Sigmoid colon (tissue), 7 donors: ENCODE measurements around the gene ARHGAP10. TPM values are rescaled to one million over a fixed set of nuclear protein-coding genes. Genes with fewer than 3 reads are reported as not detected.

Source experiments
- DNase-seq: peaks from one replicate; pipeline ENCODE4 v3.0.0-alpha.2; 2019
- H3K27ac ChIP-seq, 4 donors: fragments of 200-600 bp; sonication (generic); one replicate each; pipeline ENCODE4 v1.5.1; 2016 to 2019; ENCODE audit warnings: mild to moderate bottlenecking in 1 of 4
- H3K27me3 ChIP-seq, 3 donors: fragments of 200-600 bp; sonication (generic); one replicate each; pipeline ENCODE4 v1.5.1; 2019; ENCODE audit warnings: mild to moderate bottlenecking in 1 of 3
- H3K36me3 ChIP-seq, 4 donors: fragments of 200-600 bp; sonication (generic); one replicate each; pipeline ENCODE4 v1.5.1; 2016 to 2019
- H3K4me1 ChIP-seq, 4 donors: fragments of 200-600 bp; sonication (generic); one replicate each; pipeline ENCODE4 v1.5.1; 2017 to 2019
- H3K4me3 ChIP-seq, 4 donors: fragments of 200-600 bp; sonication (generic); one replicate each; pipeline ENCODE4 v1.5.1; 2017 to 2019; ENCODE audit warnings: mild to moderate bottlenecking in 2 of 4, moderate library complexity in 1 of 4
- H3K9me3 ChIP-seq, 4 donors: fragments of 200-600 bp in 3 of 4; sonication (generic) in 3 of 4; one replicate each; pipeline versions ENCODE4 v1.5.1 to v1.6.1; 2013 to 2019
- EP300 ChIP-seq, 4 donors: sonication (generic); formaldehyde crosslinking; IDR thresholded peaks; one replicate each; pipeline ENCODE4 v1.6.1; 2017; ENCODE audit warnings: antibody characterized with exemption in 4 of 4
- POLR2A ChIP-seq, 2 donors: fragments of 450-650 bp; IDR thresholded peaks; one replicate each; pipeline ENCODE4 v1.6.1; 2016; ENCODE audit warnings: antibody characterized with exemption in 2 of 2, mild to moderate bottlenecking in 2 of 2, moderate library complexity in 2 of 2
- POLR2AphosphoS5 ChIP-seq, 4 donors: sonication (generic); formaldehyde crosslinking; IDR thresholded peaks; one replicate each; pipeline ENCODE4 v1.6.1; 2017; ENCODE audit warnings: antibody characterized with exemption in 4 of 4
- WGBS, 2 donors: extraction: QIAGEN DNeasy Blood & Tissue Kit; methylation state at CpG; one replicate each; pipeline ENCODE4 v1.1.7; 2013; 5-methylcytosine and 5-hydroxymethylcytosine counted together
- intact Hi-C: fragments of 100-400 bp; cut with DNase I; formaldehyde crosslinking; loops from one replicate; pipeline ENCODE4 v1.15.1; 2023
- polyA plus RNA-seq, 3 donors: library from polyadenylated mRNA; stranded (reverse); fragments of 200-250 nt; gene quantifications; one replicate each; pipeline ENCODE4 v1.2.3, GENCODE V29; 2013
- total RNA-seq, 4 donors: library from RNA; depleted of rRNA; stranded (reverse); fragments of >200 nt; gene quantifications; one replicate each; pipeline ENCODE4 v1.1.0, GENCODE V29; 2016
- TF ChIP-seq, protein P1 (sequence below), 4 experiments: fragments of 450-650 bp in 3 of 4; fragments of 200-600 bp in 1 of 4; IDR thresholded peaks; one replicate each; pipeline ENCODE4 v1.5.1; 2016 to 2019; ENCODE audit warnings: antibody characterized with exemption in 4 of 4, mild to moderate bottlenecking in 3 of 4, moderate library complexity in 2 of 4
- donor health status: healthy with polysubstance abuse.
- donor health status: Bipolar disorder and iron deficiency.
- donor health status: healthy.

The ARHGAP10 gene
- total and polyA plus RNA-seq, 7 donors: 3.0 to 158 (median 123) TPM

DNA sequence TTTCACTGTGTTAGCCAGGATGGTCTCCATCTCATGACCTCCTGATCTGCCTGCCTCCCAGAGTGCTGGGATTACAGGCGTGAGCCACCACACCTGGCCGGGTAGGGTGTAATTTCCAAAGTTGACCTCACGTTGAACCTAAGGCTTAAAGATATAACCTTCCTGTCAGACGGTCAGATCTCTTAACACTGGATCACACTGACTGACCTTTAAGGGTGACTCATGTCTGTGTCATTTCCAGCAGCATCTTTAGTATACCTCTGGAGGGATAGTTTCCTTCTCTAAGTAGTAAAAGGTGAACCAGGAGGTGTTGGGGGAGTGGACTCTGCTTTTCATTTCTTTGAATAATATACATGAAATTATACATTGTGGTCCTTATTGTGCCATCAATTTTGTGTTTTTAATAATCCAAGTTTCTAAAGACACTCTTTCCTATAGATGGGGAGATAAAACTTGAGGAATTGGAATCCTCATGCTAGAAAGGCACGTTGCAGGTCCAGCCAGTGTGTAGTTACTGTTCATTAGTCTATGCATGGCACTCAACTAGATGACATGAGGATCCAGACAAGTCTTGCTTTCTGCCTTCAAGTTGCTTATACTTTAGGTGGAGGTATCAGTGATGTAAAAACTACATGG lies 45.7 kb downstream of the ARHGAP10 start:
- H3K9me3 ChIP-seq: no peaks in the 10 kb centered on the region
- peaks cover 0 to 87% (median 75%) of the 10 kb centered on the region in 4 donors for H3K4me1 ChIP-seq
- DNase-seq: no peak
- 46 to 82% methylated on average over 5 of the region's 5 CpGs for WGBS, 2 donors
- H3K27me3 ChIP-seq: no peaks in the 10 kb centered on the region
- TF ChIP-seq, protein P1, sequence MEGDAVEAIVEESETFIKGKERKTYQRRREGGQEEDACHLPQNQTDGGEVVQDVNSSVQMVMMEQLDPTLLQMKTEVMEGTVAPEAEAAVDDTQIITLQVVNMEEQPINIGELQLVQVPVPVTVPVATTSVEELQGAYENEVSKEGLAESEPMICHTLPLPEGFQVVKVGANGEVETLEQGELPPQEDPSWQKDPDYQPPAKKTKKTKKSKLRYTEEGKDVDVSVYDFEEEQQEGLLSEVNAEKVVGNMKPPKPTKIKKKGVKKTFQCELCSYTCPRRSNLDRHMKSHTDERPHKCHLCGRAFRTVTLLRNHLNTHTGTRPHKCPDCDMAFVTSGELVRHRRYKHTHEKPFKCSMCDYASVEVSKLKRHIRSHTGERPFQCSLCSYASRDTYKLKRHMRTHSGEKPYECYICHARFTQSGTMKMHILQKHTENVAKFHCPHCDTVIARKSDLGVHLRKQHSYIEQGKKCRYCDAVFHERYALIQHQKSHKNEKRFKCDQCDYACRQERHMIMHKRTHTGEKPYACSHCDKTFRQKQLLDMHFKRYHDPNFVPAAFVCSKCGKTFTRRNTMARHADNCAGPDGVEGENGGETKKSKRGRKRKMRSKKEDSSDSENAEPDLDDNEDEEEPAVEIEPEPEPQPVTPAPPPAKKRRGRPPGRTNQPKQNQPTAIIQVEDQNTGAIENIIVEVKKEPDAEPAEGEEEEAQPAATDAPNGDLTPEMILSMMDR (IDR thresholded peaks at IDR 0.05): no peak
- TF ChIP-seq EP300 (IDR thresholded peaks at IDR 0.05) (no peak), POLR2A (IDR thresholded peaks at IDR 0.05) (no peak), POLR2AphosphoS5 (IDR thresholded peaks at IDR 0.05) (no peak)
- intact Hi-C loops: no loop called here
- peak overlapping the region in 1 of 4 donors; percentile 0 for H3K27ac ChIP-seq
- no peaks in the 10 kb centered on the region for H3K36me3 ChIP-seq
- H3K4me3 ChIP-seq: no peak overlapping the region

GRCh38 chr4:147778942-147779341 lies 47.1 kb downstream of the ARHGAP10 start:
- H3K27me3 ChIP-seq: no peaks in the 10 kb centered on the region
- no peaks in the 10 kb centered on the region for H3K36me3 ChIP-seq
- intact Hi-C loops: no loop called here
- 89 to 91% methylated on average over 7 of the region's 7 CpGs for WGBS, 2 donors
- H3K9me3 ChIP-seq: no peaks in the 10 kb centered on the region
- H3K27ac ChIP-seq: no peak overlapping the region
- peaks cover 0 to 74% (median 62%) of the 10 kb centered on the region in 4 donors for H3K4me1 ChIP-seq
- H3K4me3 ChIP-seq: no peak overlapping the region
- TF ChIP-seq POLR2A (IDR thresholded peaks at IDR 0.05) (no peak), EP300 (IDR thresholded peaks at IDR 0.05) (no peak), POLR2AphosphoS5 (IDR thresholded peaks at IDR 0.05) (no peak)
- TF ChIP-seq, protein P1 (IDR thresholded peaks at IDR 0.05): no peak
- DNase-seq: no peak

GRCh38 chr4:147779451-147779850 lies 47.6 kb downstream of the ARHGAP10 start:
- no peaks in the 10 kb centered on the region for H3K27me3 ChIP-seq
- TF ChIP-seq POLR2A (IDR thresholded peaks at IDR 0.05): no peak
- TF ChIP-seq EP300 (IDR thresholded peaks at IDR 0.05): no peak
- TF ChIP-seq POLR2AphosphoS5 (IDR thresholded peaks at IDR 0.05): no peak
- TF ChIP-seq, protein P1 (IDR thresholded peaks at IDR 0.05): no peak
- no peak overlapping the region for H3K27ac ChIP-seq
- H3K4me1 ChIP-seq: peaks cover 0 to 68% (median 57%) of the 10 kb centered on the region in 4 donors
- intact Hi-C loops: no loop called here
- no peak overlapping the region for H3K4me3 ChIP-seq
- no peaks in the 10 kb centered on the region for H3K36me3 ChIP-seq
- no peaks in the 10 kb centered on the region for H3K9me3 ChIP-seq
- no peak for DNase-seq

DNA sequence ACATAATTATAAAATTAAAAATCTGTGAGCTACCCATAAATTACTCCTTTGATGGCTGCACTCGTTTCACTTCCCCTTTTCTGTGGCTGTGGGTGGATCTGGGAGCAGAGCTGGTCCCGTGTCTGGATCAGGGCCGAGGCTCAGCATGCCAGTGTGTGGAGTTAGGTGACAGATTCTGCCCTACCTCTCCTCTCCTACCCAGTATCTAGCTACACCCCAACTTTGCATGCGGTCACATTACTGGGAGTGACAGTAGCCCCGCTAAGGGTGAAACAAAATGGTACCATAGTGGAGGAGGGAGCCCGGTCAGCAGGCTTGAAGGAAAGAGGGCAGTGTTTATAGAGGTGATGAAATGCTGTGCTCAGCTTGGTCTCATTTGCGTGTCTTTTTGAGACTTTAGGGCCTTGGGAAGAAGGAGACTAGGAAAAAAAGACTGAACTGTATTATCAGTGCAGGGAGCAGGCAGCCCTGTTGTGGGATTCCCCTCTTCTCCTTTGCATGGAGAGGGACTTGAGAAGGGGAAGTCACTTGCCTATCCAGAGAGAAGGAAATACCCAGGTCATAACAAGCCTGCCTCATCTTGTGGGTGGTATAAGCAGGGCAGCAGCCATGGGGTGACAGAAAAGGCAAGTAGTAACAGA lies 48.4 kb downstream of the ARHGAP10 start:
- intact Hi-C loops: no loop called here
- Histone ChIP-seq H3K4me3 (no peak overlapping the region), H3K36me3 (no peaks in the 10 kb centered on the region), H3K27ac (peak overlapping the region in 3 of 4 donors; percentile 4 to 51 (median 17)), H3K27me3 (no peaks in the 10 kb centered on the region), H3K4me1 (peaks cover 0 to 64% (median 53%) of the 10 kb centered on the region in 4 donors), H3K9me3 (no peaks in the 10 kb centered on the region)
- DNase-seq: no peak
- 49 to 51% methylated on average over 7 of the region's 7 CpGs for WGBS, 2 donors
- no peak for TF ChIP-seq POLR2A (IDR thresholded peaks at IDR 0.05)
- TF ChIP-seq EP300 (IDR thresholded peaks at IDR 0.05): no peak
- no peak for TF ChIP-seq POLR2AphosphoS5 (IDR thresholded peaks at IDR 0.05)
- TF ChIP-seq, protein P1 (IDR thresholded peaks at IDR 0.05): no peak
